NB4 (cell line): Measurements from ENCODE around the gene INKA1.

Source experiments
- DNase-seq: peaks from one replicate; pipeline ENCODE4 v3.0.0; 2010; ENCODE audit warnings: low read depth
- H3K4me3 ChIP-seq: one replicate; pipeline ENCODE4 v1.5.1; 2011; ENCODE audit warnings: mild to moderate bottlenecking, low read depth, low read length, moderate library complexity
- MYC ChIP-seq: IDR thresholded peaks from 2 replicates; pipeline ENCODE4 v1.6.1; 2011; ENCODE audit warnings: low read depth, low read length
- POLR2A ChIP-seq: IDR thresholded peaks from 2 replicates; pipeline ENCODE4 v1.6.1; 2011; ENCODE audit warnings: mild to moderate bottlenecking; ENCODE audit not compliant: insufficient read length; ENCODE audit errors: extremely low read depth
- TF ChIP-seq, protein P1 (sequence below): IDR thresholded peaks from 2 replicates; pipeline ENCODE4 v1.6.1; 2011; ENCODE audit warnings: low read depth, low read length
- TF ChIP-seq, protein P2 (sequence below): IDR thresholded peaks from one replicate; pipeline ENCODE4 v1.5.1; 2012; ENCODE audit warnings: low read depth, low read length

The INKA1 gene

DNA sequence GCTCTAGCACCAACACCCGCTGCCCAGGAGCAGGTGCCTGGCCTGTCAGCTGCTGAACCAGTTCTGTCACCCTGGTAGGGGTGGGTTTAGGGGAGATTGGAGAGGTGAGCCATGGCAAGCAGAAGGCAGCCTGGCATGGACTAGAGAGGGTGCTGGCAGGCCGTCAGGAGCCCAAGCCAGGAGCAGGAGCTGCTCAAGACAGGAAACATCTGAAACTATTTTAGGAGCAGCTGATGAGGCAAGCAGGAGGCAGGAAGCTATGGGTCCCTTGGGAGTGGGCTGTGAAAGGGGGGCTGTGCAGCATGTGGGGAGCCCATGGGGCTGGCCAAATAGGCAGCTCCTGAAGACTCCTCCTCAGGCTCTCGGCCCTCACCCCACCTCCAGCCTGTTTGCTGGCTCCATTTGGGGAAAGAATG, 2.3 kb downstream of the INKA1 start:
- peak; percentile 99 for DNase-seq
- H3K4me3 ChIP-seq, result peak overlapping the region; percentile 83
- TF ChIP-seq POLR2A (no peak), MYC (peak; percentile 95)
- TF ChIP-seq, protein P1, sequence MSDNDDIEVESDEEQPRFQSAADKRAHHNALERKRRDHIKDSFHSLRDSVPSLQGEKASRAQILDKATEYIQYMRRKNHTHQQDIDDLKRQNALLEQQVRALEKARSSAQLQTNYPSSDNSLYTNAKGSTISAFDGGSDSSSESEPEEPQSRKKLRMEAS, result peak; percentile 91
- TF ChIP-seq, protein P2, sequence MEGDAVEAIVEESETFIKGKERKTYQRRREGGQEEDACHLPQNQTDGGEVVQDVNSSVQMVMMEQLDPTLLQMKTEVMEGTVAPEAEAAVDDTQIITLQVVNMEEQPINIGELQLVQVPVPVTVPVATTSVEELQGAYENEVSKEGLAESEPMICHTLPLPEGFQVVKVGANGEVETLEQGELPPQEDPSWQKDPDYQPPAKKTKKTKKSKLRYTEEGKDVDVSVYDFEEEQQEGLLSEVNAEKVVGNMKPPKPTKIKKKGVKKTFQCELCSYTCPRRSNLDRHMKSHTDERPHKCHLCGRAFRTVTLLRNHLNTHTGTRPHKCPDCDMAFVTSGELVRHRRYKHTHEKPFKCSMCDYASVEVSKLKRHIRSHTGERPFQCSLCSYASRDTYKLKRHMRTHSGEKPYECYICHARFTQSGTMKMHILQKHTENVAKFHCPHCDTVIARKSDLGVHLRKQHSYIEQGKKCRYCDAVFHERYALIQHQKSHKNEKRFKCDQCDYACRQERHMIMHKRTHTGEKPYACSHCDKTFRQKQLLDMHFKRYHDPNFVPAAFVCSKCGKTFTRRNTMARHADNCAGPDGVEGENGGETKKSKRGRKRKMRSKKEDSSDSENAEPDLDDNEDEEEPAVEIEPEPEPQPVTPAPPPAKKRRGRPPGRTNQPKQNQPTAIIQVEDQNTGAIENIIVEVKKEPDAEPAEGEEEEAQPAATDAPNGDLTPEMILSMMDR, result no peak

DNA sequence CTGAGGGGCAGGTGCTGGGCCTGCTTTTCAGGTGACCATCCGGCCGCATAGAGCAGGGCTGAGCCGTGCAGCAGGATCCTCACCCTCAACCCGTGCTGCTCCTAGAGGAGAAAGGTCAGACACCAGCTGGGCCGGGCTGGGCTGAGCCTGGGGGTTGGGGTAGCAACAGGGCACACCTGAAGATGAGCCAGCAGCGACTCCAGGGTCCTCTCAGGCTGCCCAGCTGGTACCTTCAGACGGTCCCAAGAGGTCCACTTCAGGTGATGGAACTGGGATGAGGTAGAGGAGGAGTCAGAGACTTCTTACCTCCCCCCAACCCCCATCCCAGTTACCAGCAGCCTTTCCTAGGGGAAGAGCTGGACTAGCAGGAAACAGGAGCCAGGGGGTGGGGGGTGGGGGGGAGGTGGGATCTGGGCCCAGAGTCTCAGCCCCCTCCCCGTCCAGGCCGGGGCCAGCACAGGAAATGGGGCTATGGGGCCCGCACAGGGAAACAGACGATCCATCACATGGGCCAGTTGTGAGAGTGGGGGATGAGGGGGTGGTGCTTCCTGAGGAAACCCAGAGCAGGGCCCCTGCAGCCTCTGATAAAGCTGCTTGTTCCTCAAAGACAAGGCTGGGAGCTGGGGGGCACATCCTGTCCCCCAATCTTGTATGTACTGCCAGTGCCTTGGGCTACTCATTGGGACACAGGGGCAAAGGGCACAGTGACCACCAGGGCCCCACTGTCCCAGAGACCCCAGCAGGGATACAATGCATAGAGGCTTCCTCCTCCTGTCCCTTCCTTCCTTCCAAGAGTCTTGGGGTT, 3.0 kb downstream of the INKA1 start:
- DNase-seq, result peak; percentile 95
- peak overlapping the region; percentile 83 for H3K4me3 ChIP-seq
- TF ChIP-seq MYC, result peak; percentile 88
- TF ChIP-seq, protein P2, result no peak
- TF ChIP-seq, protein P1, result peak; percentile 82
- TF ChIP-seq POLR2A, result peak; percentile 54

DNA sequence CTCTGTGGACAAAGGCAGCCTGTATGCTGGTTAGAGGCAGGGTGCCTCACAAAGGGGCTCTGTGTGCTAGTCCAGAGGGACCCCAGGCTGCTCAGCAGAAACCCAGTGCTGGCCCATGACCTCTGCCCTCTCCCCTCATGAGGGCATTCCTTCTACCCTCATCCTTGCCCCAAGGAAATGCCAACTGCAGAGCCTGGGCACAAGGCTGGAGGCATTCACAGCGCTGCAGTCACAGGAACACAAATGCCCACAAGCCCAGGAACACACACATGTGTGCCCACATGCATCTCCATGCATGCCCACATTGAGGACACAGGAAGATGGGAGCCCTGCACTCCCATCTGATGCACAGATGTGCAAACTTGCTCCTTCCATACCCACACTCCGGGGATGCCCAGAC, 3.8 kb downstream of the INKA1 start:
- TF ChIP-seq, protein P1, result peak; percentile 50
- TF ChIP-seq, protein P2, result no peak
- TF ChIP-seq MYC (no peak), POLR2A (no peak)
- H3K4me3 ChIP-seq, result peak overlapping the region; percentile 48
- peak; percentile 40 for DNase-seq

DNA sequence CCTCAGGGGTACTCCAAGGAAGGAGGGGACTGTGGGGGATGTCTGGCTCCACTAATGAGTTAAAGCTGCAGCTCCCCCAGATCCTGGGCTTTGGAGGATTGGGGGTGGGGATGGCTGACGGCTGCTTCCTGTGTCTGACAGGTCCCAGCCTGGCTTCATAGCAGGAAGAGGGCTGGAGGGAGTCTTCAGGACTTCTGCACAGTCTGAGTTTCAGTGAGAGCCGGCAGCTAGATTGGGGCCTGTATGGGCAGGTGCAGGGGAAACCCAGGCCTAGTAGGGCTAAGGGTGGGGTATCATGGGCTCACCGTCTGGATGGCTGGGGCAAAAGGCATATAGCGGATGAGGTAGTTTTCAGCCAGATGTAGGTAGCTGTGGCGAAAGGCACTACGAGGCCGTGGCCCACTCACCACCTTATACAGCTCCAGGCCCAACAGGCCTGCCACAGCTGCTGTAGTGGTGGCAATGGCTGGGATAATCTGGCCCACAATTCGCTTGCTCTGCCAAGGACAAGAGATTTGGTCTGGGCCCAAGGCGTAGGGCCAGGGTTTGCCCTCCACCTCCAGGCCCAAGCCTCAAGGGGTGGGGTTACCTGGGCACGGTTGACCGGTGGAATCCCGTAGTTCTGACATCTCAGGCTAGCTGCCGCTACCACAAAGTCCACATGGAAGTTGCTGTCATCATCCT, 4.5 kb downstream of the INKA1 start:
- DNase-seq, result peak; percentile 69
- TF ChIP-seq, protein P1, result no peak
- no peak for TF ChIP-seq MYC
- no peak for TF ChIP-seq POLR2A
- TF ChIP-seq, protein P2, result no peak
- H3K4me3 ChIP-seq, result no peak overlapping the region

DNA sequence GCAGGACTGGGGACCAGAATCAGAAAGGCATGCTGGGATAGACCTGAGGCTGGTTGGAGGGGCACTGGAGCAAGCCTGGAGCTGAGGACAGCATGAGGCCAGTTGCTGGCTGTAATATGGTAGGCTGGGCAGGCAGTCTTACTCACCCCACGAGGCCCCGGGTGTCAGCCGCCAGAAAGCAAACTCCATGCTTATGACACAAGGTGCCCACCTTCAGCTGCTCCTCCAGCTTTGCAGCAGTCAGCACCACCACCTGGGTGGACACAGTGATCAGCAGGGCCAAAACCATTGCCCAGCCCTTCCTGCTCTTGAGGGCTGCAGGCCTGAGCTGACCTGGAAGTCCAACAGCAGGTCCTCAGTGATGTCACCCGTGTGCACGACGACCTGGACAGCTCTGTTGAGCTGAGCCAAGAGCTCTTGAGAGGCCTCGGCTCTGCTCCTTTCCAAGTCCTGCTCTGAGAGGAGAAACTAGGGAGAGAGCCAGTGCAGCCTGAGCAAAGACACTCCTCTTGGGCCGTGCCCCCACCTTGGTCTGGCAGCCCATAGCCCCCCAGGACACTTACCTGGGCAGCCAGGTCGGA, 9.9 kb downstream of the INKA1 start:
- peak overlapping the region; percentile 42 for H3K4me3 ChIP-seq
- no peak for DNase-seq
- TF ChIP-seq, protein P1, result no peak
- no peak for TF ChIP-seq POLR2A
- no peak for TF ChIP-seq MYC
- TF ChIP-seq, protein P2, result no peak
